ENCODE data around the gene SHISAL1. TPM values are rescaled to one million over a fixed set of nuclear protein-coding genes. Genes with fewer than 3 reads are reported as not detected.
A peak's percentile ranks its signal among the peaks of the same experiment; 100 is the strongest.
"Not testable (repeated sequence)": the region's sequence is repeated elsewhere in the genome, so short reads cannot be mapped to it uniquely, and the experiment has no call there.

Gene SHISAL1
- polyA plus RNA-seq, 1 experiment, result 2.4 TPM

GRCh38 chr22:44325718-44326490, 13.2 kb upstream of the SHISAL1 start:
- no peak for DNase-seq (ENCODE audit: low read depth, low spot score)
- TF ChIP-seq, protein P1, sequence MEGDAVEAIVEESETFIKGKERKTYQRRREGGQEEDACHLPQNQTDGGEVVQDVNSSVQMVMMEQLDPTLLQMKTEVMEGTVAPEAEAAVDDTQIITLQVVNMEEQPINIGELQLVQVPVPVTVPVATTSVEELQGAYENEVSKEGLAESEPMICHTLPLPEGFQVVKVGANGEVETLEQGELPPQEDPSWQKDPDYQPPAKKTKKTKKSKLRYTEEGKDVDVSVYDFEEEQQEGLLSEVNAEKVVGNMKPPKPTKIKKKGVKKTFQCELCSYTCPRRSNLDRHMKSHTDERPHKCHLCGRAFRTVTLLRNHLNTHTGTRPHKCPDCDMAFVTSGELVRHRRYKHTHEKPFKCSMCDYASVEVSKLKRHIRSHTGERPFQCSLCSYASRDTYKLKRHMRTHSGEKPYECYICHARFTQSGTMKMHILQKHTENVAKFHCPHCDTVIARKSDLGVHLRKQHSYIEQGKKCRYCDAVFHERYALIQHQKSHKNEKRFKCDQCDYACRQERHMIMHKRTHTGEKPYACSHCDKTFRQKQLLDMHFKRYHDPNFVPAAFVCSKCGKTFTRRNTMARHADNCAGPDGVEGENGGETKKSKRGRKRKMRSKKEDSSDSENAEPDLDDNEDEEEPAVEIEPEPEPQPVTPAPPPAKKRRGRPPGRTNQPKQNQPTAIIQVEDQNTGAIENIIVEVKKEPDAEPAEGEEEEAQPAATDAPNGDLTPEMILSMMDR (IDR thresholded peaks at IDR 0.05; ENCODE audit: low read depth, low read length), result peak; percentile 62
- ChIA-PET POLR2A (no interaction called here), CTCF (interaction anchor here (1.0 to 3.7 kb wide), 4 partner anchors 245 to 333 kb away, joined by 3 to 12 read pairs (median 4); no protein-coding TSS in a partner anchor)
- Histone ChIP-seq H3K27ac (ENCODE audit: low read depth, low read length) (no peak overlapping the region), H3K27me3 (ENCODE audit: control insufficient read depth, insufficient read depth, low read length) (peaks cover 13% of the 10 kb centered on the region), H3K4me3 (ENCODE audit: low read depth, low read length) (peak overlapping the region; percentile 68), H3K9me3 (ENCODE audit: control insufficient read depth, insufficient read depth, low read length) (no peaks in the 10 kb centered on the region; the same call in 1 of the 2 replicates)

DNA sequence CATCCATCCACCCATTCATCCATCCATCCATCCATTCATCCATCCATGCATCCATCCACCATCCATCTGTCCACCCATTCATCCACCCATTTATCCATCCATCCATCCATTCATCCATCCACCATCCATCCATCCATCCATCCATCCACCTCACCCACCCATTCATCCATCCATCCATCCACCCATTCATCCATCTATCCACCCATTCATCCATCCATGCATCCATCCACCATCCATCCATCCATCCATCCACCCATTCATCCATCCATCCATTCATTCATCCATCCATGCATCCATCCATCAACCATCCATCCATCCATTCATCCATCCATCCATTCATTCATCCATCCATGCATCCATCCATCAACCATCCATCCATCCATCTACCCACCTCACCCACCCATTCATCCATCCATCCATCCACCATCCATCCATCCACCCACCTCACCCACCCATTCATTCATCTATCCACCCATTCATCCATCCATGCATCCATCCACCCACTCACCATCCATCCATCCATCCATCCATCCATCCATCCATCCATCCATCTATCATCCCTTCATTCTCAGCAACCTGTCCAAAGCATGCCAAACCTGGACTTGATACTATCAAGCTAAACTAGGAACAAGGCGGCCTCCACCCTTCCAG, 10.5 kb upstream of the SHISAL1 start:
- DNase-seq (ENCODE audit: low read depth, low spot score); H3K9me3 ChIP-seq (ENCODE audit: control insufficient read depth, insufficient read depth, low read length); H3K27me3 ChIP-seq (ENCODE audit: control insufficient read depth, insufficient read depth, low read length); H3K4me3 ChIP-seq (ENCODE audit: low read depth, low read length); CTCF ChIA-PET; H3K27ac ChIP-seq (ENCODE audit: low read depth, low read length): not testable (repeated sequence)
- POLR2A ChIA-PET, result interaction anchor here (0.7 kb wide), 1 partner anchor 417 kb away, joined by 15 read pairs; no protein-coding TSS in a partner anchor

DNA sequence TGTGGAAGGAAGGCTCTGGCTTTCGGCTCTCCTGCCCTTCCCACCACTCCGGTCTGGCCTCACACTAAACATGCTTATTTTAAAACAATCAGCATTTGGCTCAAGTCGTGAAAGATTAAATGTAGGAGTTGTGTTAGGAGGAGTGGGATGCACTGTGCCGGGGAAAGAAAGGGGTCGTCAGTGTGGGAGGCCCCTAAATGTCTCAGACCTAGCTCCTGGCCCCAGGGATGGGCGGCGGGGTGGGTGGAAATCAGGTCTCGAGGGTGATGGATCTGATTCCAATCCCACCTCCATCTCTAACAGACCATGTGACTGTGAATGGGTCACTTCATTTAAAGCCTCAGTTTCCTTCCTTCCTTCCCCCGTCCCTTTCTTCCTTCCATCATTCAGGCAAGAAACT, 6.9 kb upstream of the SHISAL1 start:
- CTCF ChIA-PET, result no interaction called here
- TF ChIP-seq, protein P1 (IDR thresholded peaks at IDR 0.05; ENCODE audit: low read depth, low read length), result no peak
- Histone ChIP-seq H3K9me3 (ENCODE audit: control insufficient read depth, insufficient read depth, low read length) (no peaks in the 10 kb centered on the region; the same call in 1 of the 2 replicates), H3K27me3 (ENCODE audit: control insufficient read depth, insufficient read depth, low read length) (no peaks in the 10 kb centered on the region), H3K4me3 (ENCODE audit: low read depth, low read length) (no peak overlapping the region), H3K27ac (ENCODE audit: low read depth, low read length) (no peak overlapping the region)
- POLR2A ChIA-PET, result no interaction called here
- no peak for DNase-seq (ENCODE audit: low read depth, low spot score)

GRCh38 chr22:44318751-44319150, 6.0 kb upstream of the SHISAL1 start:
- Histone ChIP-seq H3K9me3 (ENCODE audit: control insufficient read depth, insufficient read depth, low read length) (no peaks in the 10 kb centered on the region; the same call in 1 of the 2 replicates), H3K27me3 (ENCODE audit: control insufficient read depth, insufficient read depth, low read length) (no peaks in the 10 kb centered on the region), H3K27ac (ENCODE audit: low read depth, low read length) (no peak overlapping the region), H3K4me3 (ENCODE audit: low read depth, low read length) (no peak overlapping the region)
- ChIA-PET CTCF (interaction anchor here (0.5 kb wide), 1 partner anchor 231 kb away, joined by 3 read pairs; no protein-coding TSS in a partner anchor), POLR2A (no interaction called here)
- TF ChIP-seq, protein P1 (IDR thresholded peaks at IDR 0.05; ENCODE audit: low read depth, low read length), result no peak
- DNase-seq (ENCODE audit: low read depth, low spot score), result no peak

- CTCF ChIA-PET, result no interaction called here
- TF ChIP-seq, protein P1 (IDR thresholded peaks at IDR 0.05; ENCODE audit: low read depth, low read length), result no peak
- Histone ChIP-seq H3K9me3 (ENCODE audit: control insufficient read depth, insufficient read depth, low read length) (no peaks in the 10 kb centered on the region; the same call in 1 of the 2 replicates), H3K4me3 (ENCODE audit: low read depth, low read length) (no peak overlapping the region), H3K27ac (ENCODE audit: low read depth, low read length) (no peak overlapping the region), H3K27me3 (ENCODE audit: control insufficient read depth, insufficient read depth, low read length) (no peaks in the 10 kb centered on the region)
- POLR2A ChIA-PET, result no interaction called here
- no peak for DNase-seq (ENCODE audit: low read depth, low spot score)
Observed at GRCh38 chr22:44317886-44318637, 5.3 kb upstream of the SHISAL1 start.

Measured in AG04450 (cell line).